Neural cell (in vitro differentiated cells): ENCODE results near the gene DIS3L2. TPM values are rescaled to one million over a fixed set of nuclear protein-coding genes. Genes with fewer than 3 reads are reported as not detected.

Experiments
- H2AFZ ChIP-seq: fragments of 200-600, 300-800 bp; sonication (generic), shearing (Covaris generic); 2 replicates; pipeline ENCODE4 v1.6.0; 2014; ENCODE audit warnings: low read depth, mild to moderate bottlenecking, antibody characterized with exemption, low read length, moderate library complexity
- H3F3A ChIP-seq: fragments of 200-600 bp; shearing (Covaris generic); 2 replicates; pipeline ENCODE4 v1.6.1; 2016; ENCODE audit warnings: mild to moderate bottlenecking, moderate library complexity, mixed read lengths, antibody characterized with exemption, low read length; ENCODE audit not compliant: insufficient read depth, poor library complexity, severe bottlenecking
- H3K27ac ChIP-seq: fragments of 200-600, 300-800 bp; sonication (generic), shearing (Covaris generic); 2 replicates; pipeline ENCODE4 v1.5.1; 2014; ENCODE audit warnings: mild to moderate bottlenecking, low read length, moderate library complexity
- H3K27me3 ChIP-seq: fragments of 300-800, 200-600 bp; sonication (generic), shearing (Covaris generic); 2 replicates; pipeline ENCODE4 v1.6.0; 2014; ENCODE audit warnings: mild to moderate bottlenecking, low read depth, low read length, moderate library complexity; ENCODE audit not compliant: insufficient read depth
- H3K36me3 ChIP-seq: fragments of 300-800, 200-600 bp; sonication (generic), shearing (Covaris generic); 2 replicates; pipeline ENCODE4 v1.5.1; 2014; ENCODE audit warnings: mild to moderate bottlenecking, antibody characterized with exemption, low read length, moderate library complexity; ENCODE audit not compliant: insufficient read depth
- H3K4me2 ChIP-seq: fragments of 300-800, 200-600 bp; sonication (generic), shearing (Covaris generic); 2 replicates; pipeline ENCODE4 v1.6.0; 2014; ENCODE audit warnings: mild to moderate bottlenecking, low read length
- H3K4me3 ChIP-seq: fragments of 300-800, 200-600 bp; sonication (generic), shearing (Covaris generic); 2 replicates; pipeline ENCODE4 v1.5.1; 2014; ENCODE audit warnings: mild to moderate bottlenecking, low read length, moderate library complexity
- H3K79me2 ChIP-seq: fragments of 200-600 bp; shearing (Covaris generic); replicated peaks from 2 replicates; pipeline ENCODE4 v1.6.0; 2014; ENCODE audit warnings: mild to moderate bottlenecking, low read length, moderate library complexity; ENCODE audit not compliant: insufficient read depth
- H3K9ac ChIP-seq: fragments of 300-800, 200-600 bp; sonication (generic), shearing (Covaris generic); 2 replicates; pipeline ENCODE4 v1.6.1; 2016; ENCODE audit warnings: mild to moderate bottlenecking, low read length, mixed read lengths
- H3K9me2 ChIP-seq: fragments of 200-600 bp; shearing (Covaris generic); 2 replicates; pipeline ENCODE4 v1.6.1; 2016; ENCODE audit warnings: mild to moderate bottlenecking, low read length, mixed read lengths; ENCODE audit not compliant: insufficient read depth
- H3K9me3 ChIP-seq: fragments of 200-600, 300-800 bp; sonication (generic), shearing (Covaris generic); 2 replicates; pipeline ENCODE4 v1.6.1; 2016; ENCODE audit warnings: mild to moderate bottlenecking, mixed run types, low read length, moderate library complexity, mixed read lengths
- H4K20me1 ChIP-seq: fragments of 200-600 bp; shearing (Covaris generic); 2 replicates; pipeline ENCODE4 v1.6.1; 2016; ENCODE audit warnings: mild to moderate bottlenecking, mixed run types; ENCODE audit not compliant: insufficient read depth
- EP300 ChIP-seq: fragments of 450-650 bp; conservative IDR thresholded peaks from 2 replicates; pipeline ENCODE4 v1.6.1; 2014; ENCODE audit warnings: antibody characterized with exemption, mild to moderate bottlenecking, moderate library complexity; ENCODE audit not compliant: poor library complexity, severe bottlenecking
- EZH2 ChIP-seq: fragments of 200-600, 300-800 bp; shearing (Covaris generic), sonication (generic); IDR thresholded peaks from 2 replicates; pipeline ENCODE4 v1.6.1; 2014; ENCODE audit warnings: antibody characterized with exemption, low read length, borderline replicate concordance, mild to moderate bottlenecking; ENCODE audit not compliant: insufficient read depth, poor library complexity, severe bottlenecking
- MXI1 ChIP-seq: fragments of 450-650 bp; conservative IDR thresholded peaks from 2 replicates; pipeline ENCODE4 v1.6.1; 2014; ENCODE audit warnings: antibody characterized with exemption, mild to moderate bottlenecking; ENCODE audit not compliant: poor library complexity, severe bottlenecking
- POLR2AphosphoS5 ChIP-seq: IDR thresholded peaks from 2 replicates; pipeline ENCODE4 v1.6.1; 2012
- RAD21 ChIP-seq: fragments of 450-650 bp; conservative IDR thresholded peaks from 2 replicates; pipeline ENCODE4 v1.6.1; 2014; ENCODE audit warnings: antibody characterized with exemption, mild to moderate bottlenecking, moderate library complexity
- SMC3 ChIP-seq: fragments of 450-650 bp; conservative IDR thresholded peaks from 2 replicates; pipeline ENCODE4 v1.6.1; 2014; ENCODE audit warnings: antibody characterized with exemption, mild to moderate bottlenecking, moderate library complexity; ENCODE audit not compliant: poor library complexity
- TAF1 ChIP-seq: IDR thresholded peaks from 2 replicates; pipeline ENCODE4 v1.6.1; 2012; ENCODE audit warnings: low read depth
- polyA plus RNA-seq: library from polyadenylated mRNA; depleted of rRNA; stranded (reverse); fragments of >200 nt; gene quantifications from 2 replicates; pipeline ENCODE4 v1.2.3, GENCODE V29; 2014
- TF ChIP-seq, protein P1 (sequence below): fragments of 450-650 bp; IDR thresholded peaks from 2 replicates; pipeline ENCODE4 v1.5.1; 2014; ENCODE audit warnings: antibody characterized with exemption, mild to moderate bottlenecking, moderate library complexity; ENCODE audit not compliant: poor library complexity, severe bottlenecking
- TF ChIP-seq, protein P2 (sequence below): IDR thresholded peaks from 2 replicates; pipeline ENCODE4 v1.6.1; 2012; ENCODE audit warnings: borderline replicate concordance

DIS3L2 gene
- polyA plus RNA-seq, 1 donor from 2014 or later = 20.0 TPM

DNA sequence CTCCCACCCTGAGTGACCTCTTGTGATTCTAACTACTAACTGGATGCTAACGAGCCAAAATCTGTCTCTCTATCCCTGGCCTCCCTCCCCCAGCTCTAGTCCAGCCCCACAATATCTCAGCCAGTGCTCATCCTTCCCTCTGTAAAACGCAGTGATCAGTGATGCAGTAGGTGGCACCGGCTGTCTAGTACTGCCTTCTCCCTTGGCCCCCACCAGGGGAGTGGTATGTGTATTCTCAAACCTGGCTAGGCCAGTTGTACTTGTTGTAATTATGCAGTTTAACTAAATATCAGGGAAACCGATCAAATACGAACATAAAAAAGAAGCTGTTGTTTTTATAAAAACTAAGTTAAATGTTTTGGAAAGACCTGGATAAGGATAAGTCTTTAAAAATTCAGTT, 303.8 kb downstream of the DIS3L2 start:
- Histone ChIP-seq H4K20me1 (no peaks in the 10 kb centered on the region), H3K79me2 (no peaks in the 10 kb centered on the region), H3K27ac (no peak overlapping the region), H3K9me2 (no peaks in the 10 kb centered on the region), H3K36me3 (no peaks in the 10 kb centered on the region), H3K27me3 (no peaks in the 10 kb centered on the region), H3K4me2 (no peak overlapping the region), H3F3A (no peaks in the 10 kb centered on the region), H3K9ac (no peak overlapping the region), H3K4me3 (no peak overlapping the region), H3K9me3 (no peaks in the 10 kb centered on the region), H2AFZ (no peak overlapping the region)
- TF ChIP-seq, protein P1, sequence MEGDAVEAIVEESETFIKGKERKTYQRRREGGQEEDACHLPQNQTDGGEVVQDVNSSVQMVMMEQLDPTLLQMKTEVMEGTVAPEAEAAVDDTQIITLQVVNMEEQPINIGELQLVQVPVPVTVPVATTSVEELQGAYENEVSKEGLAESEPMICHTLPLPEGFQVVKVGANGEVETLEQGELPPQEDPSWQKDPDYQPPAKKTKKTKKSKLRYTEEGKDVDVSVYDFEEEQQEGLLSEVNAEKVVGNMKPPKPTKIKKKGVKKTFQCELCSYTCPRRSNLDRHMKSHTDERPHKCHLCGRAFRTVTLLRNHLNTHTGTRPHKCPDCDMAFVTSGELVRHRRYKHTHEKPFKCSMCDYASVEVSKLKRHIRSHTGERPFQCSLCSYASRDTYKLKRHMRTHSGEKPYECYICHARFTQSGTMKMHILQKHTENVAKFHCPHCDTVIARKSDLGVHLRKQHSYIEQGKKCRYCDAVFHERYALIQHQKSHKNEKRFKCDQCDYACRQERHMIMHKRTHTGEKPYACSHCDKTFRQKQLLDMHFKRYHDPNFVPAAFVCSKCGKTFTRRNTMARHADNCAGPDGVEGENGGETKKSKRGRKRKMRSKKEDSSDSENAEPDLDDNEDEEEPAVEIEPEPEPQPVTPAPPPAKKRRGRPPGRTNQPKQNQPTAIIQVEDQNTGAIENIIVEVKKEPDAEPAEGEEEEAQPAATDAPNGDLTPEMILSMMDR = no peak
- no peak for TF ChIP-seq SMC3
- no peak for TF ChIP-seq TAF1

DNA sequence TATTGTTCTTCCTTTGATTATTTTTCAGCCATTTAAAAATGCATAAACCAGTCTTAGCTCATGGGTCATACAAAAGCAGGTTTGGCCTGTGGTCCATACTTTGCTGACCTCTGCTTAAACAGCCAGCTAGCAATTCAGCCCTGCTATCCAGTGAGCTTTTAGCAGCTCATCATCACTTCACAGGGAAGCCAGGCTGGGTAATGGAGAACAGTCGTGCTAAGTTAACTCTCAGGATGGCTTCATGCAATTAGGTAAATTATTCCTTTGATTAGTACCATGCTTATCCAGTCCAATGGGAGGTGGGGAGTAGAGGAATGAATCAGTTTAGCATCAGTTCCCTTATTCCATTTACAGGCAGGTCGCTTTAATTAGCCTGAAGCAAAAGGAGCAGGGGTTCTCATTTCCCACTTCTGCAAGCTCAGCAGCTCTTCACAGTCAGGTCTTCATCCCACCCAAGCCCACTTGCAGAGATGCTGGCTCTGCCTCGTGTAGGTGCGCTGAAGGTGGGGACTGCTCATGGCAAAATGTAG, 307.2 kb downstream of the DIS3L2 start:
- H3F3A ChIP-seq = no peaks in the 10 kb centered on the region
- no peaks in the 10 kb centered on the region for H4K20me1 ChIP-seq
- no peak overlapping the region for H3K4me3 ChIP-seq
- TF ChIP-seq, protein P2, sequence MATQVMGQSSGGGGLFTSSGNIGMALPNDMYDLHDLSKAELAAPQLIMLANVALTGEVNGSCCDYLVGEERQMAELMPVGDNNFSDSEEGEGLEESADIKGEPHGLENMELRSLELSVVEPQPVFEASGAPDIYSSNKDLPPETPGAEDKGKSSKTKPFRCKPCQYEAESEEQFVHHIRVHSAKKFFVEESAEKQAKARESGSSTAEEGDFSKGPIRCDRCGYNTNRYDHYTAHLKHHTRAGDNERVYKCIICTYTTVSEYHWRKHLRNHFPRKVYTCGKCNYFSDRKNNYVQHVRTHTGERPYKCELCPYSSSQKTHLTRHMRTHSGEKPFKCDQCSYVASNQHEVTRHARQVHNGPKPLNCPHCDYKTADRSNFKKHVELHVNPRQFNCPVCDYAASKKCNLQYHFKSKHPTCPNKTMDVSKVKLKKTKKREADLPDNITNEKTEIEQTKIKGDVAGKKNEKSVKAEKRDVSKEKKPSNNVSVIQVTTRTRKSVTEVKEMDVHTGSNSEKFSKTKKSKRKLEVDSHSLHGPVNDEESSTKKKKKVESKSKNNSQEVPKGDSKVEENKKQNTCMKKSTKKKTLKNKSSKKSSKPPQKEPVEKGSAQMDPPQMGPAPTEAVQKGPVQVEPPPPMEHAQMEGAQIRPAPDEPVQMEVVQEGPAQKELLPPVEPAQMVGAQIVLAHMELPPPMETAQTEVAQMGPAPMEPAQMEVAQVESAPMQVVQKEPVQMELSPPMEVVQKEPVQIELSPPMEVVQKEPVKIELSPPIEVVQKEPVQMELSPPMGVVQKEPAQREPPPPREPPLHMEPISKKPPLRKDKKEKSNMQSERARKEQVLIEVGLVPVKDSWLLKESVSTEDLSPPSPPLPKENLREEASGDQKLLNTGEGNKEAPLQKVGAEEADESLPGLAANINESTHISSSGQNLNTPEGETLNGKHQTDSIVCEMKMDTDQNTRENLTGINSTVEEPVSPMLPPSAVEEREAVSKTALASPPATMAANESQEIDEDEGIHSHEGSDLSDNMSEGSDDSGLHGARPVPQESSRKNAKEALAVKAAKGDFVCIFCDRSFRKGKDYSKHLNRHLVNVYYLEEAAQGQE = no peak
- TF ChIP-seq, protein P1 = no peak
- no peak for TF ChIP-seq TAF1
- no peak for TF ChIP-seq MXI1
- no peak for TF ChIP-seq EP300
- TF ChIP-seq POLR2AphosphoS5 = no peak
- TF ChIP-seq SMC3 = no peak
- no peak for TF ChIP-seq RAD21
- TF ChIP-seq EZH2 = no peak
- H3K9me3 ChIP-seq = no peaks in the 10 kb centered on the region
- no peaks in the 10 kb centered on the region for H3K9me2 ChIP-seq
- H3K36me3 ChIP-seq = no peaks in the 10 kb centered on the region
- no peaks in the 10 kb centered on the region for H3K27me3 ChIP-seq
- no peak overlapping the region for H3K27ac ChIP-seq
- H3K79me2 ChIP-seq = no peaks in the 10 kb centered on the region
- H3K4me2 ChIP-seq = no peak overlapping the region
- no peak overlapping the region for H3K9ac ChIP-seq
- H2AFZ ChIP-seq = no peak overlapping the region
